ENCODE measurements around the gene ZNF784.

The ZNF784 gene, protein sequence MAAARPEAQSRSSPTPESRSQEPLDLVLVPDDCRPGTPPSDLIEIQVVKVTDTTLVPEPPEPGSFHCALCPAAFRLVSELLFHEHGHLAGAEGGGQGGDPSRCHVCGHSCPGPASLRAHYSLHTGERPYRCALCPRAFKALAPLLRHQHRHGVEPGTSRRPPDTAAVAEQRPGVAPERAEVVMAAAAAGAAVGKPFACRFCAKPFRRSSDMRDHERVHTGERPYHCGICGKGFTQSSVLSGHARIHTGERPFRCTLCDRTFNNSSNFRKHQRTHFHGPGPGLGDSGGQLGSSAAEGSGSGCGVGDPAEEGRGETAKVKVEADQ

GRCh38 chr19:55624109-55625003 lies at the start of gene ZNF784:
Gene ZNF784, minus strand, starts transcription at chr19:55624566. Its CDS starts 5 bp downstream, at chr19:55624561.
- DNase-seq (ENCODE audit: low read depth in 2 of 2): peak; percentile 84 to 86

- no peak for DNase-seq (ENCODE audit: low read depth in 2 of 2)
Measured at GRCh38 chr19:55673889-55674288, 49.5 kb upstream of the ZNF784 start.

DNA sequence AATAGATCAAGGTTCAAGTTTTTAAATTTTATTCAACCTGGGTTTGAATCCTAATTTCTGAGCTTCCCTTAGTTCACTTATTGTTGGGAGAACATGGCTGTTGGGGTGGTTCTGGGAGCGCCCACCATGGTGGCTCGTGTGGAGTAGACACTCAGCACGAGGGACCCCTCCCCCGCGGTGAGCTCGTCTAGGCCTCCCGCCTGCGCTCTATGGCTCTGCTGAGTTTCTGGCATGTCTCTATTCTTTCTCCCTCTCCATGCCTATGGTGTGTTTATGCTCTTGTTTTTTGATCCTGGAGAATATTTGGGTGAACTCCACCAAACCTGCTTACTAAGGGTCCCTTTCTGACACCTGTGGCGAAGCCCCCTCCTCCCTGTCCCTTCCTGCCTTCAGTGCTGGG lies 49.1 kb upstream of the ZNF784 start:
- DNase-seq (ENCODE audit: low read depth in 2 of 2): no peak

GRCh38 chr19:55672418-55672817 lies 48.1 kb upstream of the ZNF784 start:
- DNase-seq (ENCODE audit: low read depth in 2 of 2): no peak

DNA sequence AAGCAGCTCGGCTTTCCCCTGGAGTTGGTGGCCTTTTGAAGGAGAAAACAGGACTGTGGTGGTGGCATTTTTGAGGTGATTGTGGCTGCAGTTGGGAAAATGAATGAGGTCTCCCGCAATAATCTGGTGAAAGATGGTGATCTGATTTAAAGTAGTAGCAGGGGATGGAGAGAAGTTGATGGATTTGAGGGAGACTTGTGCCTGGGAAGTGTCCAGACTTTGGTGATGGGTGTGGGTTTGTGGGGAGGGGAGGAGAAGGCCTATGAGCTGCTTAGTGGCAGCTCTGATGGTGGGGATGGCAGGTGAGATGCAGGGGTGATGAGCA lies 46.6 kb upstream of the ZNF784 start:
- DNase-seq (ENCODE audit: low read depth in 2 of 2): no peak

GRCh38 chr19:55670280-55671053 lies 46.1 kb upstream of the ZNF784 start:
- DNase-seq (ENCODE audit: low read depth in 2 of 2): no peak

- DNase-seq (ENCODE audit: low read depth in 2 of 2): no peak
Measured at GRCh38 chr19:55669418-55670279, 45.3 kb upstream of the ZNF784 start.

GRCh38 chr19:55668603-55669348 lies 44.4 kb upstream of the ZNF784 start:
- DNase-seq (ENCODE audit: low read depth in 2 of 2): no peak

DNA sequence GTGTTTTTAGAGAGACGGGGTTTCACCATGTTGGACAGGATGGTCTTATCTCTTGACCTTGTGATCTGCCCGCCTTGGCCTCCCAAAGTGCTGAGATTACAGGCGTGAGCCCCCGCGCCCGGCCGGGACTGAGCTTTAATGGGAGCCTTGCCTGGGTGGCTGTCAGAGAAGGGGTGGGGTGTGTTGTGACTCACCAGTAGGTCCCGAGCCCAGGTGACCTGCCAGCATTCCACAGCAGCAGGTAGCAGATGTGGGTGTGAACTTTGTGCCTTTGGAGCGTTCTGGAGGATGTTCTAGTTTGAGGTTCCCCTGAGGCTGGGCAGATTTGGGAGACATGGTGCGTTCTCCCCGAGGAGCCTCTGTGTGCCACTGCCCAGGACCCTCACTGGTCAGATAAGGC lies 43.6 kb upstream of the ZNF784 start:
- DNase-seq (ENCODE audit: low read depth in 2 of 2): no peak

DNA sequence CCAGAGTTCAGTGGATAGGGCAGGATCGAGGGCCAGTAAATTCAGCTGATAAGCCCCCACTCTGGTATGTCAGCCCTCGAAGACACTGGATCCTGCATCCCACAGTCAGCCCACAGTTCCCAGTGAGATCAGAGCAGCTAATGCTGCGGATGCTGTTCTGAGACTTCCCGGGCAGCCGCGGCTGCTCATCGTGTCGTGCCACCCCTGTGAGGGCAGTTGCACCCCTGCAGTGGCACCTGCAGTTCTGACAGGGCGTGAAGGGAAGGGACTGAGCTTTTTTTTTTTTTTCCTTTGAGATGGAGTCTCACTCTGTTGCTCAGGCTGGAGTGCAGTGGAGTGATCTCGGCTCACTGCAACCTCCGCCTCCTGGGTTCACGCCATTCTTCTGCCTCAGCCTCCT lies 43.1 kb upstream of the ZNF784 start:
- no peak for DNase-seq (ENCODE audit: low read depth in 2 of 2)

GRCh38 chr19:55667006-55667381 lies 42.6 kb upstream of the ZNF784 start:
- DNase-seq (ENCODE audit: low read depth in 2 of 2): no peak

- DNase-seq (ENCODE audit: low read depth in 2 of 2): no peak
Measured at GRCh38 chr19:55666343-55667005, 42.1 kb upstream of the ZNF784 start.

GRCh38 chr19:55663846-55664536 lies 39.6 kb upstream of the ZNF784 start:
- DNase-seq (ENCODE audit: low read depth in 2 of 2): no peak

- no peak for DNase-seq (ENCODE audit: low read depth in 2 of 2)
Measured at GRCh38 chr19:55661826-55662225, 37.5 kb upstream of the ZNF784 start.

DNA sequence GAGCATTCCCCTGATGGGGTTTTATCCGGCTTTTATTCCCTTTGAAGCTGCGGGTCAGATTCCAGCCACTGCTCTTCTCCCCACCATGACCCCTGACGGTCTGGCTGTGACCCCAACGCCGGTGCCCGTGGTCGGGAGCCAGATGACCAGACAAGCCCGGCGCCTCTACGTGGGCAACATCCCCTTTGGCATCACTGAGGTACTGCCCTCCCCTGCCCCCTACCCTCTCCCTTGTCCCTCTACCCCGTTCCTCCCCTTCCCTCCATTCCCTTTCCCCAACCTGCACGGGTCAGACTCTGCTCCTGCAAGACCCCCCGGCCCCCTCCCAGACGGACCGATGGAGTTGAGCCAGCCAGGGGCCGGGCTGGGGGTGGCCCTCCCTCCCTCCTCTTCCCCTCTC lies 36.6 kb upstream of the ZNF784 start:
- DNase-seq (ENCODE audit: low read depth in 2 of 2): no peak

GRCh38 chr19:55660404-55660803 lies 36.0 kb upstream of the ZNF784 start:
- no peak for DNase-seq (ENCODE audit: low read depth in 2 of 2)

DNA sequence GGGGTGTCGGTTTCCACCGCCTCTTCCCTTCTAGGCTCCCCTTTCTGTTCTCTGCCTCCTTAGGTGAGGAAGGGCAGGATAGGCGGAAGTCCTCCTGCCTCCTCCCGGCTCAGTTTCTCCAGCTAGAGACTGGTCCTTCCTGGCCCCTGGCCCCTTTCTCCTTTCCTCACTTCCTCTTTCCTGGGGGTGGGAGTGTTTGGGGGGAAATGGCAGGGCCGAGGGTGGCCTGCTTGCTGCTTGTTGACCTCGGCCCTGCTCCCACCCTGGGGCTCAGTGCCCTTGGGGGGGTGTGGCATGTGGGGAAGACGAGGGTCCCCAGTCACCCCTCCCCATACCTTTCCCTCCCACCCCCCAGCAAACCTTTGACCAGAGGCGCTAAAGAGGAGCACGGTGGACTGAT lies 35.5 kb upstream of the ZNF784 start:
- no peak for DNase-seq (ENCODE audit: low read depth in 2 of 2)

DNA sequence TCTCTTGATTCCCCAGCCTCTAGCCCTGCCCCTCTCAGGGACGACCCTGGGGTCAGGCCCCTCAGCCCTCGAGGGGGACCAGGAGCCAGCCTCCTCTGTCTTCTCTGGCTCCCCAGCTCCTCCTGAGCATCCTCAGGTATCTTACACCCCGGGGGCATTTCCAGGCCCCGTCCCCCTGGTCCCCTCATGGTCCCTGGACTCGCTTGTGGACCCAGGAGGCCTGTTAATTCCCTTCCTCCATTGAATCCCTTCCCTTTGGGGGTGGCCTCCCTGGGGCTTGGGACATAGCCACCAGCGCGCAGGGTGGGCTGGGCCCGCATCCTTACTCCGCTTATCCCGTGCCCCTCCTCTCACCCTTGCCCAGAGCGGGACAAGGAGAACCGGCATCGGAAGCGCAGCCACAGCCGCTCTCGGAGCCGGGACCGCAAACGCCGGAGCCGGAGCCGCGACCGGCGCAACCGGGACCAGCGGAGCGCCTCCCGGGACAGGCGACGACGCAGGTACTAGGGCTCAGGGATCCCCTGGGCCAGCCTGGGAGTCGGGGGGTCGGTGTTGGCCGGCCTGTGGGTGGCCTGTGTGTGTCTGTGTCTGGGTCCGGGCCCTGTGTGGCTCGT lies 34.6 kb upstream of the ZNF784 start:
- no peak for DNase-seq (ENCODE audit: low read depth in 2 of 2)

Measured in fibroblast of skin of left quadriceps (primary cell).